Activated T-helper 1 cell treated with anti-CD3 and anti-CD28 coated beads, Interleukin-12 subunit alpha, Interleukin-12 subunit beta, Interleukin-2, Interleukin-4 antibody, amounts not matched to agents 30 ng/mL and 10 ng/mL and 1 ng/mL, durations not matched to agents 14 hours and 24 hours and 36 hours (primary cell): ENCODE measurements around the gene ROR1. TPM values are rescaled to one million over a fixed set of nuclear protein-coding genes. Genes with fewer than 3 reads are reported as not detected.

Source experiments
- DNase-seq: peaks from one replicate; pipeline ENCODE4 v3.0.0; 2021; ENCODE audit warnings: low spot score
- H3K27ac Mint-ChIP-seq: one replicate; pipeline ENCODE4 v1.8.0; 2021; ENCODE audit warnings: mild to moderate bottlenecking, mixed read lengths
- H3K27me3 Mint-ChIP-seq: one replicate; pipeline ENCODE4 v1.8.0; 2022; ENCODE audit warnings: mild to moderate bottlenecking, moderate library complexity, mixed read lengths; ENCODE audit not compliant: insufficient read depth
- H3K36me3 Mint-ChIP-seq: one replicate; pipeline ENCODE4 v1.8.0; 2021; ENCODE audit warnings: low read depth, mixed read lengths
- H3K4me1 Mint-ChIP-seq: one replicate; pipeline ENCODE4 v1.8.0; 2021; ENCODE audit warnings: low read depth, mixed read lengths
- H3K4me3 Mint-ChIP-seq: one replicate; pipeline ENCODE4 v1.8.0; 2021; ENCODE audit warnings: mild to moderate bottlenecking, moderate library complexity, mixed read lengths
- H3K9me3 Mint-ChIP-seq: one replicate; pipeline ENCODE4 v1.8.0; 2021; ENCODE audit warnings: mixed read lengths
- intact Hi-C: fragments of 100-400 bp; cut with micrococcal nuclease; formaldehyde crosslinking; loops from one replicate; pipeline ENCODE4 v1.15.1; 2024
- total RNA-seq: library from RNA; stranded (reverse); gene quantifications from 2 replicates; pipeline ENCODE4 v1.2.3, GENCODE V29; 2022

Gene ROR1
- total RNA-seq, 1 donor from 2014 or later = not detected

- no peak for DNase-seq
- no peaks in the 10 kb centered on the region for H3K36me3 Mint-ChIP-seq
- no peaks in the 10 kb centered on the region for H3K27me3 Mint-ChIP-seq
- intact Hi-C loops = no loop called here
- no peak overlapping the region for H3K4me3 Mint-ChIP-seq
- H3K27ac Mint-ChIP-seq = no peak overlapping the region
- no peaks in the 10 kb centered on the region for H3K4me1 Mint-ChIP-seq
- H3K9me3 Mint-ChIP-seq = no peaks in the 10 kb centered on the region
Measured at GRCh38 chr1:64186138-64186897, 412.5 kb downstream of the ROR1 start.

- H3K27ac Mint-ChIP-seq = no peak overlapping the region
- no peaks in the 10 kb centered on the region for H3K27me3 Mint-ChIP-seq
- H3K4me1 Mint-ChIP-seq = no peaks in the 10 kb centered on the region
- DNase-seq = no peak
- no peaks in the 10 kb centered on the region for H3K9me3 Mint-ChIP-seq
- no peaks in the 10 kb centered on the region for H3K36me3 Mint-ChIP-seq
- intact Hi-C loops = no loop called here
- no peak overlapping the region for H3K4me3 Mint-ChIP-seq
Measured at GRCh38 chr1:64186898-64187280, 413.1 kb downstream of the ROR1 start.

- no peak for DNase-seq
- no peaks in the 10 kb centered on the region for H3K9me3 Mint-ChIP-seq
- intact Hi-C loops = no loop called here
Measured at GRCh38 chr1:64187646-64188045, 413.8 kb downstream of the ROR1 start.

GRCh38 chr1:64192290-64192689, 418.5 kb downstream of the ROR1 start:
- no peak for DNase-seq
- no peaks in the 10 kb centered on the region for H3K4me1 Mint-ChIP-seq
- H3K4me3 Mint-ChIP-seq = no peak overlapping the region
- H3K36me3 Mint-ChIP-seq = no peaks in the 10 kb centered on the region
- H3K9me3 Mint-ChIP-seq = no peaks in the 10 kb centered on the region
- H3K27me3 Mint-ChIP-seq = no peaks in the 10 kb centered on the region
- H3K27ac Mint-ChIP-seq = no peak overlapping the region
- intact Hi-C loops = no loop called here

More at GRCh38 chr1:64187646-64188045, 413.8 kb downstream of the ROR1 start:
- Mint-ChIP-seq H3K27me3 (no peaks in the 10 kb centered on the region), H3K4me3 (no peak overlapping the region), H3K36me3 (no peaks in the 10 kb centered on the region), H3K4me1 (no peaks in the 10 kb centered on the region), H3K27ac (no peak overlapping the region)

- Mint-ChIP-seq H3K4me1 (no peaks in the 10 kb centered on the region), H3K27me3 (no peaks in the 10 kb centered on the region), H3K36me3 (no peaks in the 10 kb centered on the region), H3K4me3 (no peak overlapping the region), H3K9me3 (no peaks in the 10 kb centered on the region), H3K27ac (no peak overlapping the region)
- intact Hi-C loops = no loop called here
- DNase-seq = no peak
Measured at GRCh38 chr1:64194168-64195080, 420.6 kb downstream of the ROR1 start.

GRCh38 chr1:64195081-64195395, 421.2 kb downstream of the ROR1 start:
- Mint-ChIP-seq H3K27ac (no peak overlapping the region), H3K36me3 (no peaks in the 10 kb centered on the region), H3K4me1 (no peaks in the 10 kb centered on the region), H3K9me3 (no peaks in the 10 kb centered on the region), H3K27me3 (no peaks in the 10 kb centered on the region), H3K4me3 (no peak overlapping the region)
- no peak for DNase-seq
- intact Hi-C loops = no loop called here

GRCh38 chr1:64196074-64196870, 422.5 kb downstream of the ROR1 start:
- no peak for DNase-seq
- intact Hi-C loops = no loop called here
- no peak overlapping the region for H3K4me3 Mint-ChIP-seq

GRCh38 chr1:64197076-64197475, 423.3 kb downstream of the ROR1 start:
- H3K27ac Mint-ChIP-seq = no peak overlapping the region
- intact Hi-C loops = no loop called here
- DNase-seq = no peak
- H3K36me3 Mint-ChIP-seq = no peaks in the 10 kb centered on the region
- H3K4me3 Mint-ChIP-seq = no peak overlapping the region
- no peaks in the 10 kb centered on the region for H3K9me3 Mint-ChIP-seq
- no peaks in the 10 kb centered on the region for H3K4me1 Mint-ChIP-seq
- H3K27me3 Mint-ChIP-seq = no peaks in the 10 kb centered on the region

More at GRCh38 chr1:64196074-64196870, 422.5 kb downstream of the ROR1 start:
- Mint-ChIP-seq H3K4me1 (no peaks in the 10 kb centered on the region), H3K36me3 (no peaks in the 10 kb centered on the region), H3K27me3 (no peaks in the 10 kb centered on the region), H3K27ac (no peak overlapping the region), H3K9me3 (no peaks in the 10 kb centered on the region)

GRCh38 chr1:64199154-64199553, 425.3 kb downstream of the ROR1 start:
- no peaks in the 10 kb centered on the region for H3K36me3 Mint-ChIP-seq

GRCh38 chr1:64200064-64200463, 426.2 kb downstream of the ROR1 start:
- H3K9me3 Mint-ChIP-seq = no peaks in the 10 kb centered on the region
- H3K4me1 Mint-ChIP-seq = no peaks in the 10 kb centered on the region
- no peaks in the 10 kb centered on the region for H3K36me3 Mint-ChIP-seq
- intact Hi-C loops = no loop called here
- H3K4me3 Mint-ChIP-seq = no peak overlapping the region
- H3K27me3 Mint-ChIP-seq = peaks cover 2% of the 10 kb centered on the region
- no peak overlapping the region for H3K27ac Mint-ChIP-seq
- no peak for DNase-seq

More at GRCh38 chr1:64199154-64199553, 425.3 kb downstream of the ROR1 start:
- no peak overlapping the region for H3K27ac Mint-ChIP-seq
- no peak for DNase-seq
- no peaks in the 10 kb centered on the region for H3K27me3 Mint-ChIP-seq
- no peaks in the 10 kb centered on the region for H3K4me1 Mint-ChIP-seq
- intact Hi-C loops = no loop called here
- H3K4me3 Mint-ChIP-seq = no peak overlapping the region
- H3K9me3 Mint-ChIP-seq = no peaks in the 10 kb centered on the region

- intact Hi-C loops = no loop called here
- Mint-ChIP-seq H3K27ac (no peak within 1 kb of the TSS), H3K36me3 (no peaks in the 10 kb centered on the region), H3K4me3 (no peak within 1 kb of the TSS), H3K9me3 (no peaks in the 10 kb centered on the region), H3K4me1 (no peaks in the 10 kb centered on the region), H3K27me3 (peaks cover 2% of the 10 kb centered on the region)
- DNase-seq = no peak
Measured at GRCh38 chr1:64203420-64203819, 429.6 kb downstream of the ROR1 start, which contains the start of gene UBE2U. Gene UBE2U (plus strand): TSS chr1:64203623. CDS start chr1:64204051, 428 bp downstream.

GRCh38 chr1:64209221-64209620, 435.4 kb downstream of the ROR1 start:
- Mint-ChIP-seq H3K36me3 (no peaks in the 10 kb centered on the region), H3K9me3 (no peaks in the 10 kb centered on the region), H3K4me3 (no peak overlapping the region), H3K27ac (no peak overlapping the region), H3K27me3 (peaks cover 21% of the 10 kb centered on the region), H3K4me1 (no peaks in the 10 kb centered on the region)
- no peak for DNase-seq
- intact Hi-C loops = no loop called here
